GM21390 (cell line): Measurements from ENCODE around the gene TRAPPC3.

Source experiments
- ATAC-seq: cut with Tn5 transposase; IDR thresholded peaks from one replicate; pipeline ENCODE4 v1.9.1; 2021; ENCODE audit not compliant: unreplicated experiment

Gene TRAPPC3

DNA sequence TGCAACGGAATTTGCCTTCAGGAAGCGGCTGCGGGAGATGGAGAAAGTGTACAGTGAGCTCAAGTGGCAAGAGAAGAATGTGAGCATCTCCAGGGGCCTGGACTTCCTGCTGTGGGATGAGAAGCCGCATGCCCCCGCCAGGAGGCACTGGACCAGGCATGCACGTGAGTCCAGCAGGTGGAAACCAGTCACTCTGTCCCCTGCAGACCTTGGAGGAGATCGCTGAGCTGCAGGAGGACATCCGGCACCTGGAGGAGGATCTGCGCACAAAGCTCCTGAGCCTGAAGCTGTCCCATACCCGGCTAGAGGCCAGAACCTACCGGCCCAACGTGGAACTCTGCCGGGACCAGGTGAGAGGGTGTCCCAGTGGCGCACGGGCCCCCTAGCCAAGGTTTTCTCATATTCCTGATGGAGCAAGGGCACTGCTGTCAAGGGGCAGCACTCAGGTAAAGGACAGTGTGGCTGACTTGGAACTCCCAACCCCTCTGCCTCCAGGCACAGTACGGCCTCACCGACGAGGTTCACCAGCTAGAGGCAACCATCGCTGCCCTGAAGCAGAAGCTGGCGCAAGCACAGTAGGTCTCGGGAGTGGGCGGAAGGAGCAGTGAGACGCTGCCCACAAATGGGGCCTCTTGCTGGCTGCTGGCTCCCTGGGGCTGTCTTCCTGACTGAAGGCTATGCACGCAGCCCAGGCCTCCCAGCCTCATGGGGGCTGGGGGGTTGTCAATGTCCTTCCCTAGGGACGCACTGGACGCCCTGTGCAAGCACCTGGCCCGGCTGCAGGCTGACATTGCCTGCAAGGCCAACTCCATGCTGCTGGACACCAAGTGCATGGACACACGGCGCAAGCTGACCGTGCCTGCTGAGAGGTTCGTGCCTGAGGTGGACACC lies 61.8 kb downstream of the TRAPPC3 start:
- ATAC-seq, result no peak
